Caco-2 (cell line): ENCODE data around the gene GPR65. TPM values are rescaled to one million over a fixed set of nuclear protein-coding genes. Genes with fewer than 3 reads are reported as not detected.

Source experiments
- BruUV-seq: library from RNA; stranded (reverse); fragments of 400-500 nt; replicated peaks from 2 replicates; lab custom pipeline; 2021; lab: Mats Ljungman, UMichigan
- CTCF ChIA-PET: fragments of 300-600 bp; sonication (Branson Sonifier 250); formaldehyde crosslinking; loops from one replicate; lab custom pipeline; 2022; ENCODE audit warnings: antibody characterized with exemption; lab: Charles Lee
- POLR2A ChIA-PET: fragments of 300-600 bp; sonication (Branson Sonifier 250); formaldehyde crosslinking; loops from one replicate; lab custom pipeline; 2022; ENCODE audit warnings: antibody characterized with exemption; lab: Charles Lee
- DNase-seq, 2 experiments: peaks; one replicate each; pipeline versions ENCODE4 v3.0.0 to v3.0.0-alpha.2; 2020 to 2022
- H3K27me3 ChIP-seq: replicated peaks from 2 replicates; pipeline ENCODE4 v1.6.0; 2011; ENCODE audit warnings: low read length; ENCODE audit not compliant: control insufficient read depth, insufficient read depth
- H3K36me3 ChIP-seq: 2 replicates; pipeline ENCODE4 v1.5.1; 2011; ENCODE audit warnings: low read length; ENCODE audit not compliant: control insufficient read depth, insufficient read depth
- H3K4me1 ChIP-seq: fragments of 250-450 bp; sonication (Bioruptor Pico); 2 replicates; pipeline ENCODE4 v1.5.1; 2020; ENCODE audit warnings: mild to moderate bottlenecking
- H3K4me3 ChIP-seq: 2 replicates; pipeline ENCODE4 v1.5.1; 2011; ENCODE audit warnings: low read depth, mild to moderate bottlenecking, control low read depth, low read length
- H3K9me3 ChIP-seq: fragments of 250-450 bp; sonication (Bioruptor Pico); 2 replicates; pipeline ENCODE4 v1.5.1; 2020; ENCODE audit warnings: mild to moderate bottlenecking, moderate library complexity
- H3K27ac Mint-ChIP-seq: one replicate; pipeline ENCODE4 v1.8.0; 2022; ENCODE audit warnings: mixed read lengths; ENCODE audit not compliant: unreplicated experiment
- H3K27me3 Mint-ChIP-seq: one replicate; pipeline ENCODE4 v1.8.0; 2022; ENCODE audit warnings: mixed read lengths; ENCODE audit not compliant: insufficient read depth, unreplicated experiment
- H3K36me3 Mint-ChIP-seq: one replicate; pipeline ENCODE4 v1.8.0; 2022; ENCODE audit warnings: mild to moderate bottlenecking, mixed read lengths; ENCODE audit not compliant: insufficient read depth, unreplicated experiment
- H3K4me1 Mint-ChIP-seq: one replicate; pipeline ENCODE4 v1.8.0; 2022; ENCODE audit warnings: low read depth, mixed read lengths; ENCODE audit not compliant: unreplicated experiment
- H3K4me3 Mint-ChIP-seq: one replicate; pipeline ENCODE4 v1.8.0; 2022; ENCODE audit warnings: mild to moderate bottlenecking, moderate library complexity, mixed read lengths; ENCODE audit not compliant: unreplicated experiment
- H3K9me3 Mint-ChIP-seq: one replicate; pipeline ENCODE4 v1.8.0; 2022; ENCODE audit warnings: mixed read lengths; ENCODE audit not compliant: unreplicated experiment
- intact Hi-C: fragments of 100-400 bp; cut with micrococcal nuclease; formaldehyde crosslinking; loops from one replicate; pipeline ENCODE4 v1.10.0; 2022; ENCODE audit not compliant: unreplicated experiment
- total RNA-seq: library from RNA; stranded (reverse); gene quantifications from 2 replicates; pipeline ENCODE4 v1.2.3, GENCODE V29; 2022
- TF ChIP-seq, protein P1 (sequence below), 2 experiments: fragments of 200-600 bp in 1 of 2; IDR thresholded peaks; 1 replicate in 1 of 2; 2 replicates in 1 of 2; pipeline versions ENCODE4 v1.5.1 to v1.8.0; 2011 to 2022; ENCODE audit warnings: antibody characterized with exemption in 1 of 2, control low read depth in 1 of 2, inconsistent platforms in 1 of 2, low read depth in 1 of 2, low read length in 1 of 2, mild to moderate bottlenecking in 1 of 2, moderate library complexity in 1 of 2; ENCODE audit not compliant: insufficient read depth in 1 of 2, severe bottlenecking in 1 of 2, unreplicated experiment in 1 of 2

The GPR65 gene
- total RNA-seq, 1 experiment from 2014 or later: not detected

DNA sequence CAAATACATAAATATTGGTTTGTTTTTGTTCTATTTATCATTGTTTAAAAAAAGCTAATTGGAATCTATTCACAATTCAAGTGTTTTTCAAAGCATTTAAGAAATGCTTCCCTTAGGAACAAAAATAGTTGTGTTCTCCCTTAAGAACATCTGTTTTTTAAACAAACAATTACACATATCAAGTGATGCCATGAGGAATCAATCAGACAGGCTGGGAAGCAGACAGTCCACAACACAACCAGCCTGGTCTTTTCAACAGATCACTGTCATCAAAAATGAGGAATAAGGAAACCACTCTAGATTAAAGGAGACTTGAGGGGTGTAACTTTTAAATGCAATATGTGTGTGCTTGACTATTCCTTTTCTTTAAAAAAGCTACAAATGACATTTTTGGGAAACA lies 37.4 kb upstream of the GPR65 start:
- no peaks in the 10 kb centered on the region for H3K4me1 Mint-ChIP-seq
- H3K36me3 Mint-ChIP-seq: no peaks in the 10 kb centered on the region
- intact Hi-C loops: no loop called here
- ChIA-PET CTCF (no interaction called here), POLR2A (no interaction called here)
- H3K9me3 Mint-ChIP-seq: no peaks in the 10 kb centered on the region
- Histone ChIP-seq H3K9me3 (no peaks in the 10 kb centered on the region; the same call in 1 of the 2 replicates), H3K36me3 (no peaks in the 10 kb centered on the region), H3K4me1 (no peaks in the 10 kb centered on the region), H3K4me3 (no peak overlapping the region), H3K27me3 (no peaks in the 10 kb centered on the region)
- H3K4me3 Mint-ChIP-seq: no peak overlapping the region
- no peak overlapping the region for H3K27ac Mint-ChIP-seq
- no TSS peak for BruUV-seq
- TF ChIP-seq, protein P1, sequence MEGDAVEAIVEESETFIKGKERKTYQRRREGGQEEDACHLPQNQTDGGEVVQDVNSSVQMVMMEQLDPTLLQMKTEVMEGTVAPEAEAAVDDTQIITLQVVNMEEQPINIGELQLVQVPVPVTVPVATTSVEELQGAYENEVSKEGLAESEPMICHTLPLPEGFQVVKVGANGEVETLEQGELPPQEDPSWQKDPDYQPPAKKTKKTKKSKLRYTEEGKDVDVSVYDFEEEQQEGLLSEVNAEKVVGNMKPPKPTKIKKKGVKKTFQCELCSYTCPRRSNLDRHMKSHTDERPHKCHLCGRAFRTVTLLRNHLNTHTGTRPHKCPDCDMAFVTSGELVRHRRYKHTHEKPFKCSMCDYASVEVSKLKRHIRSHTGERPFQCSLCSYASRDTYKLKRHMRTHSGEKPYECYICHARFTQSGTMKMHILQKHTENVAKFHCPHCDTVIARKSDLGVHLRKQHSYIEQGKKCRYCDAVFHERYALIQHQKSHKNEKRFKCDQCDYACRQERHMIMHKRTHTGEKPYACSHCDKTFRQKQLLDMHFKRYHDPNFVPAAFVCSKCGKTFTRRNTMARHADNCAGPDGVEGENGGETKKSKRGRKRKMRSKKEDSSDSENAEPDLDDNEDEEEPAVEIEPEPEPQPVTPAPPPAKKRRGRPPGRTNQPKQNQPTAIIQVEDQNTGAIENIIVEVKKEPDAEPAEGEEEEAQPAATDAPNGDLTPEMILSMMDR (IDR thresholded peaks at IDR 0.05; ENCODE audit: insufficient read depth in 1 of 2, low read depth in 1 of 2, low read length in 1 of 2, severe bottlenecking in 1 of 2, unreplicated experiment in 1 of 2): no peak
- DNase-seq: no peak
- H3K27me3 Mint-ChIP-seq: no peaks in the 10 kb centered on the region

DNA sequence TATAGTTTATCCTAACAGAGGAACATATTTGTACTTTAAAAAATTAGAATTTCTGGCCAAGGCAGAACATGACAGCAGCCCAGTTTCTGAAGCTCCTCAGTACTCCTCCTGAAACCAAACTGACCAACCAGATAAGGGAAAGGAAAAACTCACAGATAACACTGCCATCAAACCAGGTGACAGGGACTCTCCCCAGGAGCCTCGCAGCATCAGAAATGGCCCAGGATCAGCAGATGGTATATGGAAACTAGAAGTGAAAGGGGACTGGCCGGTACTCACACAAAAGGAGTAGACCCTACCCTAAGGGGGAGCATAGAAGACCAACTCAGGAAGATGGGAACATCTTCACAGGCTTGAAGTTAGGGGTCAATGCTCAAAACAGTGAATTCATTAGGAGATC lies 33.9 kb upstream of the GPR65 start:
- BruUV-seq: no TSS peak
- TF ChIP-seq, protein P1 (IDR thresholded peaks at IDR 0.05; ENCODE audit: insufficient read depth in 1 of 2, low read depth in 1 of 2, low read length in 1 of 2, severe bottlenecking in 1 of 2, unreplicated experiment in 1 of 2): no peak
- CTCF ChIA-PET: no interaction called here
- Histone ChIP-seq H3K4me3 (no peak overlapping the region), H3K9me3 (no peaks in the 10 kb centered on the region; the same call in 1 of the 2 replicates), H3K27me3 (no peaks in the 10 kb centered on the region), H3K4me1 (0 out of 2 replicates have a peak, but pooled peaks cover 4% of the 10 kb centered on the region), H3K36me3 (no peaks in the 10 kb centered on the region)
- intact Hi-C loops: no loop called here
- DNase-seq: no peak
- POLR2A ChIA-PET: no interaction called here
- no peaks in the 10 kb centered on the region for H3K9me3 Mint-ChIP-seq
- no peak overlapping the region for H3K27ac Mint-ChIP-seq
- no peaks in the 10 kb centered on the region for H3K27me3 Mint-ChIP-seq
- no peak overlapping the region for H3K4me3 Mint-ChIP-seq
- no peaks in the 10 kb centered on the region for H3K4me1 Mint-ChIP-seq
- no peaks in the 10 kb centered on the region for H3K36me3 Mint-ChIP-seq

DNA sequence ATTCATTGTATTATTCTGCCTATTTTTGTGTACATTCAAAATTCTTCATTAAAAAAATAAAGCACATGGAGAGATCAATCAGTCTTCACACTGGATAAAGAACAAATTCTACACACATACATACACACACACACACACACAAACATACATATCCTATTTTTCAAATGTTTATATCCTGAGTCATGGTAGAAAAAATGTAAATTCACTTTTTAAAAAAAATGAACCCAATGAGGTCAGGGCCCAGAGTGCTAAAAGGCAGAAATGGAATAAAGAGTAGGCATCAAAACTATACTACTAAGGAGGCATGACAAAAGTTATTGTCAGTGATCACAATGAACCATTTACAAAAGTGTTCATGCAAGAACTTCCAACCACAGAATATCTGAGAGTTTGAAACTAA lies 29.3 kb upstream of the GPR65 start:
- no peaks in the 10 kb centered on the region for H3K4me1 Mint-ChIP-seq
- no peak overlapping the region for H3K4me3 ChIP-seq
- POLR2A ChIA-PET: no interaction called here
- H3K36me3 Mint-ChIP-seq: no peaks in the 10 kb centered on the region
- TF ChIP-seq, protein P1 (IDR thresholded peaks at IDR 0.05; ENCODE audit: insufficient read depth in 1 of 2, low read depth in 1 of 2, low read length in 1 of 2, severe bottlenecking in 1 of 2, unreplicated experiment in 1 of 2): no peak
- no peak overlapping the region for H3K27ac Mint-ChIP-seq
- no peaks in the 10 kb centered on the region for H3K36me3 ChIP-seq
- DNase-seq: no peak
- no peaks in the 10 kb centered on the region for H3K9me3 ChIP-seq
- intact Hi-C loops: no loop called here
- H3K9me3 Mint-ChIP-seq: no peaks in the 10 kb centered on the region
- H3K27me3 Mint-ChIP-seq: no peaks in the 10 kb centered on the region
- H3K4me3 Mint-ChIP-seq: no peak overlapping the region
- CTCF ChIA-PET: no interaction called here
- 0 out of 2 replicates have a peak, but pooled peaks cover 4% of the 10 kb centered on the region for H3K4me1 ChIP-seq
- BruUV-seq: no TSS peak
- no peaks in the 10 kb centered on the region for H3K27me3 ChIP-seq
